Activated CD4-positive, alpha-beta T cell treated with anti-CD3 and anti-CD28 coated beads for 48 hours (primary cell): ENCODE results near the gene CYP27A1.

ENCODE experiments used
- DNase-seq: peaks from one replicate; pipeline ENCODE4 v3.0.0-alpha.2; 2020

CYP27A1 gene

DNA sequence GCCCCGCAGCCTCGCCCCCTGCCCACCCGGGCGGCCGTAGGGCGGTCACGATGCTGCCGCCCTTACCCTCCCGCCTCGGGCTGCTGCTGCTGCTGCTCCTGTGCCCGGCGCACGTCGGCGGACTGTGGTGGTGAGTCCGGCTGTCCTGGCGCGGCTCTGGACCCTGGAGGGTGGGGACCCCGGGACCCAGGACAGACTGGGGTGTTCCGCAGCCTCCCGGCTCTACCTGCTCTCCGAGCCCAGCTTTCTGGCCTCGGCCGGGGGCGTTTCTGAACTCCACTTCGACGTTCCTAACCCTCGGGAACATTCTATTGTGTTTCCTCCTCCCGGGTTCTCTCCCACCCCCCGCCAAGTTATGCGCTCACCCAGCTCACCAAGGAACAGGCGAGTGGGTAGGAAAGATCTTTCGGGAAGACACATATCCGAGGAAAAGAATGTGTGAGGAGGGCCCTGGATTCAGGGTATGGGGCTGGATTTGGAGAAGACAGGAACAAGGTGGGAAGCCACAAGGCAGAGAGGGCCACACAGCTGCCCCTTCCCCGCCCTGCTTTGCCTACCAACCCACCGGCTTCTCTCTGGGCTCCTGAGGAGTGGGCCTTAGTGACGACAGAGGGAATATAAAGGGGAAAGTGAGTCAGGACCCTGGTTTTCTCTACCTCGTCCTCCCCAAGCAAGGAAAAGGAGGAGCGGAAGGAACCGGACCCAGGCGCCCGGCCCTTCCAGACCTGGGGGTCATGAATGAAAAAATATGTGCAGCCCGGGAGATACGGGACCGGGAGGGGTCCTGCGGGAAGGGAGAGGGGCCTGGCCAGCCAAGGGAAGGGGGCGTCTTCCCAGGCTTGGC lies 78.3 kb downstream of the CYP27A1 start:
- no peak for DNase-seq

DNA sequence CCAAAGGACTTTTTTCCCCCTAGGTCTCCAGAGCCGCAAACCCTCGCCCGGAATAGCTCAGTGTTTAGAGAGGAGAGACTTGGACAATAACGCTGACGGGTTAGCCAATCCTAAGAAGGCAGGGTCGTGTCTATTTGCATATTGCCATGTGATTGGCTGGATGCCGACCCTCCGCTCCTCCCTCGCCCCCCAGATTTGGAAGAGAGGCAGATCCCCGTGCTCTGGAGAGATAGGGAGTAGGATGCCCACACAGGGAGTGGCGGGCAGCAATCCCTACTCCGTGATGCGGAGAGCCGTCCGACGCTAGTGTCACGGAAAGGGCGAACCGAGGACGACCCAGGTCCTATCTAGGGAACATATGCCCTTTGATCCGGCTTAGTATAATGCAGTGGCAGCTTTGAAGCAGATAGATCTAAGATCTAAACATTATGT lies 79.0 kb downstream of the CYP27A1 start:
- no peak for DNase-seq

DNA sequence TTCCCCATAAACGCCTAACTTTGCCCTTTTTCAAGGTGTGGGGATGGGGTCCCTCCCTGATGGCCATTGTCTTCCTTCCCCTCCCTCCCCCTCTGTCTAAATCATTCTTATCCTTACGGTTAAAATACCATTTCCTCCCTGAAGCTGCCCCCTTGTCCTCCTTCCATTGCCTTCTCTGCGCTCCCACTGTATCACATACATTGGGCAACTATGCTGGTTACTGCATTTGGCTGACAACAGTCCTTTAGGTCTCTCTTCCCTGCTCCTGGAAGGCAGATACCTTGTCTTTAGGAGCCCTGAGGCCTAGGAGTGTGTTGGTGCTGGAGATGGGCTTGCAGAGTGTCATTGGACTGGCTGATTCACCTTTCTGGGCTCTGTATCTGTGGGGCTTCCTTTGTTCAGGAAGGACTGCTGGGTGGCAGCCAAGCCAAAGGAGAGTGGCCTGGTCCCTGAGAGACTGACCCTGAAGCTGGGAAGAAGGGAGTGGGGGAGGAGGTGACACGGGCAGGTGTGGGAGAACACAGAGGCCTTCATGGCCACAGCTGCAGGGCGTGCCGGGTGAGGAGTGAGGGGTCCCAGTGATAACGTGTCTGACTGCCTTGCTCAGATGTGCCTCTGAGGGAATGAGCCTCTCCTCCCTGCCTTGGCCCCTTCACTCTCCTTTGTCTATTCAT lies 79.8 kb downstream of the CYP27A1 start:
- DNase-seq: no peak

DNA sequence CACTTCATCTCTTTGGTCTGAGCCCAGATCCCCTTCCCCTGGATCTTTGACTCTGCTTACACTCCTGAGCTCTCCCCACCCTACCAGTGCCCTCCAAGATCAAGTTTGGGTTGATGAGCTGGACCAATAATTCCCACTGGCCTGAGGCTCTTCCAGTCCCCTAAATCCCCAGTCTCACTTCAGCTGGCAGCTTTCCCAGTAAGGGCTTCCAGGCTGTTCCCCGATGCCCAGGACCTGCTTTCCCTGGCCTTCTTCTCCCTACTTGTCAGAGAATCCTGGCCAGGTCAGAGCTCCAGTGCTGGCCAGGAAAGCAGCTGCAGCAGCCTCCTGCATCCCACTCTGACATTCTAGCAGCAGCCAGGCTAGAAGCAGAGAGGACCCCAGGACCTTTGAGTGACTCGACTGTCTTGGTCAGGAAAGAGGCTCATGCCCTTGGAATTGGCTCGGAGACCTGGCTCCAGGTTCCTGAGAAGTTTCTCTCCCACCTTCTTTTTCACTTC lies 81.1 kb downstream of the CYP27A1 start:
- no peak for DNase-seq
